ENCODE measurements around the gene TSPAN4. TPM values are rescaled to one million over a fixed set of nuclear protein-coding genes. Genes with fewer than 3 reads are reported as not detected.

The TSPAN4 gene
- total and polyA plus RNA-seq, 2 of the 13 experiments (the other 11 are each of a cell fraction or from before 2014, with no cell fraction given), result 31.7 to 68.3 TPM

- no peak for TF ChIP-seq KLF13 (CRISPR knock-in tag; IDR thresholded peaks at IDR 0.05)
- no peak; the same call in 1 of the 2 replicates for TF ChIP-seq GABPB1 (CRISPR knock-in tag; IDR thresholded peaks at IDR 0.05)
- 0 out of 2 replicates have a peak, but pooled peaks have one; percentile 12 for TF ChIP-seq ZBTB7B (CRISPR knock-in tag; IDR thresholded peaks at IDR 0.05)
- peak; percentile 69 for TF ChIP-seq RBFOX2 (IDR thresholded peaks at IDR 0.05; ENCODE audit: low read depth, low read length)
- TF ChIP-seq ZNF234 (CRISPR knock-in tag; conservative IDR thresholded peaks at IDR 0.05), result 0 out of 2 replicates have a peak, but pooled peaks have one; percentile 49
- peak; percentile 58; the same call in 1 of the 2 replicates for TF ChIP-seq ATF7-NPFF (CRISPR knock-in tag; IDR thresholded peaks at IDR 0.05; ENCODE audit: low read depth)
- TF ChIP-seq, protein P1, sequence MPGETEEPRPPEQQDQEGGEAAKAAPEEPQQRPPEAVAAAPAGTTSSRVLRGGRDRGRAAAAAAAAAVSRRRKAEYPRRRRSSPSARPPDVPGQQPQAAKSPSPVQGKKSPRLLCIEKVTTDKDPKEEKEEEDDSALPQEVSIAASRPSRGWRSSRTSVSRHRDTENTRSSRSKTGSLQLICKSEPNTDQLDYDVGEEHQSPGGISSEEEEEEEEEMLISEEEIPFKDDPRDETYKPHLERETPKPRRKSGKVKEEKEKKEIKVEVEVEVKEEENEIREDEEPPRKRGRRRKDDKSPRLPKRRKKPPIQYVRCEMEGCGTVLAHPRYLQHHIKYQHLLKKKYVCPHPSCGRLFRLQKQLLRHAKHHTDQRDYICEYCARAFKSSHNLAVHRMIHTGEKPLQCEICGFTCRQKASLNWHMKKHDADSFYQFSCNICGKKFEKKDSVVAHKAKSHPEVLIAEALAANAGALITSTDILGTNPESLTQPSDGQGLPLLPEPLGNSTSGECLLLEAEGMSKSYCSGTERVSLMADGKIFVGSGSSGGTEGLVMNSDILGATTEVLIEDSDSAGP (CRISPR knock-in tag; IDR thresholded peaks at IDR 0.05; ENCODE audit: borderline replicate concordance), result no peak
- TF ChIP-seq, protein P2, sequence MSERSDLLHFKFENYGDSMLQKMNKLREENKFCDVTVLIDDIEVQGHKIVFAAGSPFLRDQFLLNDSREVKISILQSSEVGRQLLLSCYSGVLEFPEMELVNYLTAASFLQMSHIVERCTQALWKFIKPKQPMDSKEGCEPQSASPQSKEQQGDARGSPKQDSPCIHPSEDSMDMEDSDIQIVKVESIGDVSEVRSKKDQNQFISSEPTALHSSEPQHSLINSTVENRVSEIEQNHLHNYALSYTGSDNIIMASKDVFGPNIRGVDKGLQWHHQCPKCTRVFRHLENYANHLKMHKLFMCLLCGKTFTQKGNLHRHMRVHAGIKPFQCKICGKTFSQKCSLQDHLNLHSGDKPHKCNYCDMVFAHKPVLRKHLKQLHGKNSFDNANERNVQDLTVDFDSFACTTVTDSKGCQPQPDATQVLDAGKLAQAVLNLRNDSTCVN (CRISPR knock-in tag; IDR thresholded peaks at IDR 0.05; ENCODE audit: borderline replicate concordance), result peak; percentile 22; the same call in 1 of the 2 replicates
- TF ChIP-seq, protein P3, sequence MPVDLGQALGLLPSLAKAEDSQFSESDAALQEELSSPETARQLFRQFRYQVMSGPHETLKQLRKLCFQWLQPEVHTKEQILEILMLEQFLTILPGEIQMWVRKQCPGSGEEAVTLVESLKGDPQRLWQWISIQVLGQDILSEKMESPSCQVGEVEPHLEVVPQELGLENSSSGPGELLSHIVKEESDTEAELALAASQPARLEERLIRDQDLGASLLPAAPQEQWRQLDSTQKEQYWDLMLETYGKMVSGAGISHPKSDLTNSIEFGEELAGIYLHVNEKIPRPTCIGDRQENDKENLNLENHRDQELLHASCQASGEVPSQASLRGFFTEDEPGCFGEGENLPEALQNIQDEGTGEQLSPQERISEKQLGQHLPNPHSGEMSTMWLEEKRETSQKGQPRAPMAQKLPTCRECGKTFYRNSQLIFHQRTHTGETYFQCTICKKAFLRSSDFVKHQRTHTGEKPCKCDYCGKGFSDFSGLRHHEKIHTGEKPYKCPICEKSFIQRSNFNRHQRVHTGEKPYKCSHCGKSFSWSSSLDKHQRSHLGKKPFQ (CRISPR knock-in tag; IDR thresholded peaks at IDR 0.05; ENCODE audit: insufficient replicate concordance), result peak; percentile 78
- peak; percentile 30 for TF ChIP-seq ASH2L (IDR thresholded peaks at IDR 0.05; ENCODE audit: insufficient read length, low read depth, low read length)
- TF ChIP-seq ZNF224 (CRISPR knock-in tag; IDR thresholded peaks at IDR 0.05), result 0 out of 2 replicates have a peak, but pooled peaks have one; percentile 70
- peak; percentile 71; the same call in 1 of the 2 replicates for TF ChIP-seq KLF15 (CRISPR knock-in tag; IDR thresholded peaks at IDR 0.05; ENCODE audit: borderline replicate concordance)
- TF ChIP-seq ZNF362 (CRISPR knock-in tag; IDR thresholded peaks at IDR 0.05; ENCODE audit: borderline replicate concordance), result peak; percentile 27; the same call in 1 of the 2 replicates
- TF ChIP-seq TGIF2 (CRISPR knock-in tag; IDR thresholded peaks at IDR 0.05), result peak; percentile 25; the same call in 1 of the 2 replicates
- TF ChIP-seq SMAD3 (CRISPR knock-in tag; IDR thresholded peaks at IDR 0.05), result 0 out of 2 replicates have a peak, but pooled peaks have one; percentile 15
- TF ChIP-seq ERF (CRISPR knock-in tag; IDR thresholded peaks at IDR 0.05), result 0 out of 2 replicates have a peak, but pooled peaks have one; percentile 9
These were observed 45.2 kb upstream of the TSPAN4 start (continued) for GRCh38 chr11:797296-798092.
